Epithelial cell of proximal tubule (primary cell): ENCODE measurements around the gene FHOD1. TPM values are rescaled to one million over a fixed set of nuclear protein-coding genes. Genes with fewer than 3 reads are reported as not detected.

Experiments
- DNase-seq: peaks from one replicate; pipeline ENCODE4 v3.0.0-alpha.2; 2011; ENCODE audit warnings: low read depth
- H3K4me3 ChIP-seq: 2 replicates; pipeline ENCODE4 v1.5.1; 2011; ENCODE audit warnings: low read depth, mild to moderate bottlenecking, low read length
- CTCF ChIP-seq: conservative IDR thresholded peaks from 2 replicates; pipeline ENCODE4 v1.5.1; 2012; ENCODE audit warnings: low read depth, mild to moderate bottlenecking, low read length
- total RNA-seq: library from RNA; depleted of rRNA; stranded (reverse); fragments of >200 nt; gene quantifications from 2 replicates; pipeline ENCODE4 v1.2.3, GENCODE V29; 2015

The FHOD1 gene
- total RNA-seq, 1 donor from 2014 or later, result 20.1 TPM

GRCh38 chr16:67233596-67233995 is 13.7 kb downstream of the FHOD1 start:
- TF ChIP-seq CTCF, result no peak
- no peak for DNase-seq
- H3K4me3 ChIP-seq, result no peak overlapping the region

- no peak overlapping the region for H3K4me3 ChIP-seq
- no peak for DNase-seq
- no peak for TF ChIP-seq CTCF
These were observed 16.2 kb downstream of the FHOD1 start for GRCh38 chr16:67230809-67231660.

GRCh38 chr16:67229906-67230808 is 17.1 kb downstream of the FHOD1 start:
- TF ChIP-seq CTCF, result no peak
- H3K4me3 ChIP-seq, result no peak overlapping the region
- DNase-seq, result no peak

GRCh38 chr16:67228905-67229304 is 18.4 kb downstream of the FHOD1 start:
- no peak for DNase-seq
- H3K4me3 ChIP-seq, result no peak overlapping the region
- TF ChIP-seq CTCF, result no peak

- DNase-seq, result no peak
- TF ChIP-seq CTCF, result no peak
- peak overlapping the region; percentile 91 for H3K4me3 ChIP-seq
These were observed 19.1 kb downstream of the FHOD1 start for GRCh38 chr16:67228034-67228785.

- H3K4me3 ChIP-seq, result peak overlapping the region; percentile 91
- DNase-seq, result no peak
- TF ChIP-seq CTCF, result no peak
These were observed 19.7 kb downstream of the FHOD1 start for GRCh38 chr16:67227567-67227921.
